T-helper 17 cell (primary cell): ENCODE data around the gene CBX7. TPM values are rescaled to one million over a fixed set of nuclear protein-coding genes. Genes with fewer than 3 reads are reported as not detected.
A peak's percentile ranks its signal among the peaks of the same experiment; 100 is the strongest.

Source experiments
- ATAC-seq: fragments of 150-1000 bp; cut with Tn5 transposase; 2 replicates; pipeline ENCODE4 v1.10.0; 2021; ENCODE audit warnings: mild to moderate bottlenecking, moderate library complexity
- DNase-seq, 3 donors: peaks; one replicate each; pipeline versions ENCODE4 v3.0.0 to v3.0.0-alpha.2; 2020 to 2021
- H3K9me3 ChIP-seq: one replicate; pipeline ENCODE4 v1.7.0; 2013; ENCODE audit warnings: low read length, mild to moderate bottlenecking; ENCODE audit not compliant: control insufficient read depth, poor library complexity, severe bottlenecking
- H3K27ac Mint-ChIP-seq: one replicate; pipeline ENCODE4 v1.8.0; 2022; ENCODE audit warnings: mild to moderate bottlenecking, moderate library complexity, mixed read lengths
- H3K27me3 Mint-ChIP-seq: one replicate; pipeline ENCODE4 v1.8.0; 2022; ENCODE audit warnings: mixed read lengths
- H3K36me3 Mint-ChIP-seq: one replicate; pipeline ENCODE4 v1.8.0; 2022; ENCODE audit warnings: low read depth, mixed read lengths
- H3K4me1 Mint-ChIP-seq: one replicate; pipeline ENCODE4 v1.8.0; 2022; ENCODE audit warnings: mild to moderate bottlenecking, mixed read lengths
- H3K4me3 Mint-ChIP-seq: one replicate; pipeline ENCODE4 v1.8.0; 2022; ENCODE audit warnings: mild to moderate bottlenecking, moderate library complexity, mixed read lengths
- total RNA-seq, 4 donors: library from RNA in 2 of 4; stranded (reverse) in 2 of 4; gene quantifications; one replicate each; pipeline ENCODE4 v1.2.3 and lab custom pipeline; 2022 to 2026

The CBX7 gene
- total RNA-seq, 2 donors from 2014 or later = 73.9 to 87.9 TPM

DNA sequence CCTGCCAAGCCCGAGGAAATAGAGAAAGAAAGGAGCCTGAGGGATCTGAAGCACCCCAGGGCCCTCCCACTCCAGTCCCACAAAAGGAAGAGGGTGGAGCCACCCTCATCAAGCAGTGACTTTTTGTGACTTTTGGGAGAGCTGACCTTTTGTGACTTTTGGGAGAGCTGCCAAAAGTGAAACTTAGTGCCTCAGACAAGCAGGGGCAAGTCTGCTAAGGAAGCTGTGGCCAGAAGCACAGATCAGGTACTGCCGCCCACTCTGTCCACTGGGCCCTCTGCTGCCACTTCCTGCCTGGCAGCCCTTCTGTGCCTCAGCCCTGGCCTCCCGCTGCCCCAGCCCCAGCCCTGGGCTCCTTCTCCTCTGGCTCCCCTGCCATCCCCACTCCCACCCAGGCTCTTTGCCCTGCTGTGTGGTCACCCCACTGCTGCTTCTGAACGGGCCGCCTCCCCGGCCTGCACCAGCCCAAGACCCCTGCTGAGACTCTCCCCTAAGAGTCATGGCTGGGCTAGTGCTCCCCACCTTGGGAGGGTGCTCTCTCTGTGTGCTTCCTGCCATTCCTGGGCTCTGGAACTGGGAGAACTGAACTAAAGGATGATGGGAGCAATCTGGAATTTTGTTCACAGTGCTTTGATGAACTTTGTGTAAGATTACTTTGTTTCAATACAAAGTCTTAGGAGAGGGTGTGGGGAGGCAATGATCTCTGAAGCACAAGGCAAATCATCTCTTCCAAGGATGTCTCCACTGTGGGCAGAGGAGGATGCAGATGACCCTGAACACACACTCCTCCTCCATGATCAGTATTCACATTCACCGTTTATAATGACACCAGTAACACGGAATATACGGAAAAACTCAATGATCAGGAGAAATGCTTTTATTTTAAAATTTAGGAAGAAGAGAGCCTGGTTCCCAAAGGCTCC lies 55.1 kb downstream of the CBX7 start, which contains the start of gene APOBEC3H:
Gene APOBEC3H (plus strand): TSS at position 147 of the 923 bp plus-strand sequence. CDS start 3,035 bp downstream, outside the sequence.
- DNase-seq = no peak
- no peaks in the 10 kb centered on the region for H3K9me3 ChIP-seq
- Mint-ChIP-seq H3K4me1 (peaks cover 43% of the 10 kb centered on the region), H3K27ac (peak within 1 kb of the TSS; percentile 96), H3K4me3 (peak within 1 kb of the TSS; percentile 63), H3K27me3 (no peaks in the 10 kb centered on the region), H3K36me3 (no peaks in the 10 kb centered on the region)
- no peak for ATAC-seq

GRCh38 chr22:39095971-39096370 lies 56.5 kb downstream of the CBX7 start:
- no peak for ATAC-seq

GRCh38 chr22:39094717-39095389 lies 57.6 kb downstream of the CBX7 start:
- ATAC-seq = no peak
- H3K4me1 Mint-ChIP-seq = peaks cover 64% of the 10 kb centered on the region

More at GRCh38 chr22:39095971-39096370, 56.5 kb downstream of the CBX7 start:
- no peaks in the 10 kb centered on the region for H3K36me3 Mint-ChIP-seq
- H3K4me3 Mint-ChIP-seq = no peak overlapping the region
- peaks cover 56% of the 10 kb centered on the region for H3K4me1 Mint-ChIP-seq
- no peak for DNase-seq
- peak overlapping the region; percentile 96 for H3K27ac Mint-ChIP-seq
- no peaks in the 10 kb centered on the region for H3K27me3 Mint-ChIP-seq
- H3K9me3 ChIP-seq = no peaks in the 10 kb centered on the region

GRCh38 chr22:39092111-39092862 lies 60.2 kb downstream of the CBX7 start:
- H3K4me3 Mint-ChIP-seq = peak overlapping the region; percentile 50
- H3K27ac Mint-ChIP-seq = peak overlapping the region; percentile 98
- H3K9me3 ChIP-seq = no peaks in the 10 kb centered on the region
- H3K36me3 Mint-ChIP-seq = peaks cover 1% of the 10 kb centered on the region
- H3K27me3 Mint-ChIP-seq = no peaks in the 10 kb centered on the region
- ATAC-seq (no peak), DNase-seq (no peak)
- peaks cover 54% of the 10 kb centered on the region for H3K4me1 Mint-ChIP-seq

More at GRCh38 chr22:39094717-39095389, 57.6 kb downstream of the CBX7 start:
- H3K9me3 ChIP-seq = no peaks in the 10 kb centered on the region
- Mint-ChIP-seq H3K4me3 (peak overlapping the region; percentile 50), H3K27me3 (no peaks in the 10 kb centered on the region), H3K36me3 (no peaks in the 10 kb centered on the region), H3K27ac (peak overlapping the region; percentile 96)
- no peak for DNase-seq

DNA sequence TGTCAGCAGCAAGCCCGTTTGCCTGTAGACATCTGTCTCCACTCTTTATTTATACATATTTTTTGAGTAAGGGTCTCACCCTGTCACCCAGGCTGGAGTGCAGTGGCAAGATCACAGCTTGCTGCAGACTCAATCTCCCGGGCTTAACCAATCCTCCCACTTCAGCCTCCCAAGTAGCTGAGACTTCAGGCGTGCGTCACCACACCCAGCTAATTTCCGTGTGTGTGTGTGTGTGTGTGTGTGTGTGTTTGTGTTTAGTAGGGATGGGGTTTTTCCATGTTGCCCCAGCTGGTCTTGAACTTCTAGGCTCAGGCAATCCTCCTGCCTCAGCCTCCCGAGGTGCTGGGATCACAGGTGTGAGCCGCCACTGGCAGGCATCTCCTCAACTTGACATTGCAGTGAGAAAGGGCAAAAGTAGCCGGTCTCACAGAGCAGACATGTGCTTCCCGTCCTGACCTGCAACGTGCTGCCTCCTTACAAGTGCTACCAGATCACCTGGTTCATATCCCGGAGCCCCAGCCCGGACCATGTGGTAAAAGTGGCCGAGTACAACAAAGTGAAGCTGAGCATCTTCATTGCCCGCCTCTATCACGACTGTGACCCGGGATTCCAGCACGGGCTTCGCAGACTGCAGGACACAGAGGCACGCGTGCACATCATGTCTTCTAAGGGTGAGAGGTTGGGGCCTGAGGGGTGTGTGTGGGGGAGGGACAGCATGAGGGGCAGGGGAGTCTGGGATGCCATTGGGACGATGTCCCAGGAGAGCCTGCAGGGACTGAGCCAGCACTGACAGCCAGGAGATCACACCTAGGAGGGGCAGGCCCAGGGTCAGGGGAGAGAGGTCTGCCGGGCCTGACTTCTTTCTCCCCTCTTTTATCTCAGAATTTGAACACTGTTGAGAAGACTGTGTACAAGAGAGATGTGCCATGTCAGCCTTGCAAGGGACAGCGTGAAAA lies 61.1 kb downstream of the CBX7 start:
- H3K9me3 ChIP-seq = no peaks in the 10 kb centered on the region
- DNase-seq = peak in 1 of 3 donors; percentile 31
- Mint-ChIP-seq H3K27me3 (no peaks in the 10 kb centered on the region), H3K27ac (peak overlapping the region; percentile 98), H3K4me3 (peak overlapping the region; percentile 76), H3K36me3 (peaks cover 3% of the 10 kb centered on the region), H3K4me1 (peaks cover 53% of the 10 kb centered on the region)
- peak; percentile 3 for ATAC-seq

GRCh38 chr22:39090426-39091064 lies 61.9 kb downstream of the CBX7 start:
- Mint-ChIP-seq H3K4me3 (peak overlapping the region; percentile 76), H3K27me3 (no peaks in the 10 kb centered on the region), H3K36me3 (peaks cover 5% of the 10 kb centered on the region), H3K4me1 (peaks cover 52% of the 10 kb centered on the region), H3K27ac (peak overlapping the region; percentile 98)
- no peaks in the 10 kb centered on the region for H3K9me3 ChIP-seq
- DNase-seq (peak; percentile 69 to 77 (median 69)), ATAC-seq (peak; percentile 87)

GRCh38 chr22:39089928-39090327 lies 62.6 kb downstream of the CBX7 start:
- H3K4me3 Mint-ChIP-seq = peak overlapping the region; percentile 76
- peak overlapping the region; percentile 98 for H3K27ac Mint-ChIP-seq
- ATAC-seq = no peak
- H3K4me1 Mint-ChIP-seq = peaks cover 47% of the 10 kb centered on the region
- no peak for DNase-seq
- H3K36me3 Mint-ChIP-seq = peaks cover 5% of the 10 kb centered on the region
- H3K27me3 Mint-ChIP-seq = no peaks in the 10 kb centered on the region
- no peaks in the 10 kb centered on the region for H3K9me3 ChIP-seq

GRCh38 chr22:39088685-39089032 lies 63.8 kb downstream of the CBX7 start:
- Mint-ChIP-seq H3K4me1 (peaks cover 42% of the 10 kb centered on the region), H3K36me3 (peaks cover 5% of the 10 kb centered on the region), H3K4me3 (peak overlapping the region; percentile 43), H3K27me3 (no peaks in the 10 kb centered on the region), H3K27ac (peak overlapping the region; percentile 98)
- DNase-seq (no peak), ATAC-seq (no peak)
- H3K9me3 ChIP-seq = no peaks in the 10 kb centered on the region

DNA sequence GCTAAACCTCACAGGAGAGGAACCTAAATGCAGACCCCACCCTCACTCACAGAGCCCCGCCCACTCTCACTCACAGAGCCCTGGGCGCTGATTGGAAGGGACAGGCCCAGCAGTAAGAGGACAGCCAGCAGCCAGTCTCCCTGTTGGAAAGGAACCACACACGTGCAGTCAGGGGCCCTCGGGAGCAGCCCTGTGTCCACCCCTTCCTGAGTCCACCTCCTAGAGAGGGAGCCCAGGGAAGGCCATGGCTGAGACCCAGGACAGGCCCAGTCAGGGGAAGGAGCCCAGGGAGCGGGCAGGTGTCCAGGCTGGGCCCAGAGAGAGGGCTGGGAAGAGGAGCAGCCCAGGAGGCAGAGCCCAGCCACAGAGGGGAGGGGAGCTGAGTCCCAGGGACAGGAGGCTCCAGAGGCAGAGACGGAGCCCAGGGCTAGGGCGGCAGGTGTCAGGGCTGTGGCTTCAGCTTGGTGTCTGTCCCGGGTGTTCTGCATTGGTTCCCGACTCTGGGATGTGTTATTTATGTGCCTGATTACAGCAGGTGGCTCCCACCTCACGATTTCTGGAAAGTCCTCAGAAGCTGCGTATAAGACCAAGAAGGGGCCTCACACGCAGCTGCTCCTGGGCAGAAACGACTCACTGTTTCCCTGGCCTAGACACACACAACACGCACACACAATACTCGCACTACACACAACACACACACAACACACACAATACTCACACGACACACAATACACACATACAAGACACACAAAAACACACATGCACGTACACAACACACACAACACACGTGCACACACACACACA lies 64.4 kb downstream of the CBX7 start:
- H3K9me3 ChIP-seq = no peaks in the 10 kb centered on the region
- Mint-ChIP-seq H3K4me3 (peak overlapping the region; percentile 43), H3K27ac (peak overlapping the region; percentile 98), H3K36me3 (peaks cover 5% of the 10 kb centered on the region), H3K27me3 (no peaks in the 10 kb centered on the region), H3K4me1 (peaks cover 42% of the 10 kb centered on the region)
- no peak for DNase-seq
- ATAC-seq = no peak

- peaks cover 34% of the 10 kb centered on the region for H3K4me1 Mint-ChIP-seq
- H3K9me3 ChIP-seq = no peaks in the 10 kb centered on the region
- DNase-seq (no peak), ATAC-seq (no peak)
- H3K27me3 Mint-ChIP-seq = no peaks in the 10 kb centered on the region
- H3K27ac Mint-ChIP-seq = peak overlapping the region; percentile 98
- peaks cover 5% of the 10 kb centered on the region for H3K36me3 Mint-ChIP-seq
- H3K4me3 Mint-ChIP-seq = no peak overlapping the region
These were observed 65.4 kb downstream of the CBX7 start for GRCh38 chr22:39087098-39087497.

GRCh38 chr22:39084666-39085065 lies 67.8 kb downstream of the CBX7 start:
- ATAC-seq = no peak

More at GRCh38 chr22:39084666-39085065, 67.8 kb downstream of the CBX7 start:
- no peaks in the 10 kb centered on the region for H3K9me3 ChIP-seq
- Mint-ChIP-seq H3K4me3 (no peak overlapping the region), H3K27ac (no peak overlapping the region), H3K4me1 (peaks cover 16% of the 10 kb centered on the region), H3K36me3 (peaks cover 5% of the 10 kb centered on the region), H3K27me3 (no peaks in the 10 kb centered on the region)
- DNase-seq = no peak
